Transverse colon (tissue), 4 donors: ENCODE measurements around the gene C6orf47. TPM values are rescaled to one million over a fixed set of nuclear protein-coding genes. Genes with fewer than 3 reads are reported as not detected.
A peak's percentile ranks its signal among the peaks of the same experiment; 100 is the strongest.

ENCODE experiments used
- DNase-seq: peaks from one replicate; pipeline ENCODE4 v3.0.0-alpha.2; 2019
- H3K27ac ChIP-seq, 4 donors: fragments of 200-600 bp; sonication (generic); 2 replicates each; pipeline ENCODE4 v1.5.1; 2016 to 2018; ENCODE audit warnings: inconsistent platforms in 4 of 4
- H3K27me3 ChIP-seq: fragments of 200-600 bp; sonication (generic); 2 replicates; pipeline ENCODE4 v1.5.1; 2017; ENCODE audit warnings: inconsistent platforms
- H3K36me3 ChIP-seq, 4 donors: fragments of 200-600 bp; sonication (generic); 2 replicates each; pipeline ENCODE4 v1.5.1; 2017 to 2019; ENCODE audit warnings: inconsistent platforms in 4 of 4
- H3K4me1 ChIP-seq, 4 donors: fragments of 200-600 bp; sonication (generic); 2 replicates each; pipeline ENCODE4 v1.5.1; 2017 to 2020; ENCODE audit warnings: inconsistent platforms in 4 of 4
- H3K4me3 ChIP-seq, 4 donors: fragments of 200-600 bp; sonication (generic); 1 replicate in 1 of 4; 2 replicates in 3 of 4; pipeline versions ENCODE4 v1.5.1 to v1.6.1; 2017 to 2019; ENCODE audit warnings: inconsistent platforms in 4 of 4
- H3K9me3 ChIP-seq, 2 donors: fragments of 200-600 bp; sonication (generic); 2 replicates each; pipeline ENCODE4 v1.5.1; 2017 to 2019; ENCODE audit warnings: inconsistent platforms in 2 of 2
- EP300 ChIP-seq: sonication (generic); formaldehyde crosslinking; IDR thresholded peaks from one replicate; pipeline ENCODE4 v1.6.1; 2017; ENCODE audit warnings: antibody characterized with exemption, low read depth
- POLR2A ChIP-seq: fragments of 450-650 bp; IDR thresholded peaks from one replicate; pipeline ENCODE4 v1.6.1; 2016; ENCODE audit warnings: antibody characterized with exemption, mild to moderate bottlenecking, moderate library complexity
- POLR2AphosphoS5 ChIP-seq, 3 donors: sonication (generic); formaldehyde crosslinking; IDR thresholded peaks; one replicate each; pipeline ENCODE4 v1.6.1; 2016; ENCODE audit warnings: antibody characterized with exemption in 3 of 3
- WGBS, 2 donors: methylation state at CpG; one replicate each; pipeline ENCODE4 v1.1.5; 2018; ENCODE audit warnings: low coverage in 1 of 2; 5-methylcytosine and 5-hydroxymethylcytosine counted together
- in situ Hi-C, 4 donors: fragments of 200-750 bp; cut with MboI; loops; one replicate each; pipeline versions ENCODE4 v1.15.0 to v1.15.1; 2017; ENCODE audit warnings: low sequenced_read_pairs in 3 of 4, low pct_ligation_motif_present in 1 of 4, low pct_unique_long_range_greater_than_20kb in 1 of 4
- intact Hi-C: fragments of 100-400 bp; cut with DNase I; formaldehyde crosslinking; loops from one replicate; pipeline ENCODE4 v1.15.1; 2023; ENCODE audit warnings: low total_unique reads
- total RNA-seq, 4 donors: library from RNA; depleted of rRNA; stranded (reverse); fragments of >200 nt; gene quantifications; one replicate each; pipeline ENCODE4 v1.1.0, GENCODE V29; 2016
- TF ChIP-seq, protein P1 (sequence below), 5 experiments: fragments of 200-600 bp in 3 of 5; fragments of 450-650 bp in 2 of 5; sonication (generic) in 3 of 5; IDR thresholded peaks; 1 replicate in 2 of 5; 2 replicates in 3 of 5; pipeline ENCODE4 v1.5.1; 2016 to 2017; ENCODE audit warnings: antibody characterized with exemption in 5 of 5, inconsistent platforms in 3 of 5, mild to moderate bottlenecking in 2 of 5, moderate library complexity in 1 of 5

Gene C6orf47
- total RNA-seq, 4 donors from 2014 or later = 18.7 to 45.7 (median 25.2) TPM

GRCh38 chr6:31615748-31616147 lies 44.8 kb downstream of the C6orf47 start:
- H3K36me3 ChIP-seq = no peaks in the 10 kb centered on the region
- H3K4me3 ChIP-seq = peak overlapping the region in 2 of 4 donors; percentile 1 to 29
- no peaks in the 10 kb centered on the region for H3K9me3 ChIP-seq
- intact Hi-C loops = no loop called here
- H3K27ac ChIP-seq = peak overlapping the region; percentile 41 to 57 (median 55)
- WGBS, 2 donors = 62 to 64% methylated on average over 5 to 7 of the region's 7 CpGs
- peaks cover 0 to 24% (median 7%) of the 10 kb centered on the region in 4 donors for H3K4me1 ChIP-seq
- in situ Hi-C loops = no loop called here
- no peaks in the 10 kb centered on the region for H3K27me3 ChIP-seq
- TF ChIP-seq EP300 (no peak), POLR2AphosphoS5 (IDR thresholded peaks at IDR 0.05) (no peak)
- TF ChIP-seq, protein P1, sequence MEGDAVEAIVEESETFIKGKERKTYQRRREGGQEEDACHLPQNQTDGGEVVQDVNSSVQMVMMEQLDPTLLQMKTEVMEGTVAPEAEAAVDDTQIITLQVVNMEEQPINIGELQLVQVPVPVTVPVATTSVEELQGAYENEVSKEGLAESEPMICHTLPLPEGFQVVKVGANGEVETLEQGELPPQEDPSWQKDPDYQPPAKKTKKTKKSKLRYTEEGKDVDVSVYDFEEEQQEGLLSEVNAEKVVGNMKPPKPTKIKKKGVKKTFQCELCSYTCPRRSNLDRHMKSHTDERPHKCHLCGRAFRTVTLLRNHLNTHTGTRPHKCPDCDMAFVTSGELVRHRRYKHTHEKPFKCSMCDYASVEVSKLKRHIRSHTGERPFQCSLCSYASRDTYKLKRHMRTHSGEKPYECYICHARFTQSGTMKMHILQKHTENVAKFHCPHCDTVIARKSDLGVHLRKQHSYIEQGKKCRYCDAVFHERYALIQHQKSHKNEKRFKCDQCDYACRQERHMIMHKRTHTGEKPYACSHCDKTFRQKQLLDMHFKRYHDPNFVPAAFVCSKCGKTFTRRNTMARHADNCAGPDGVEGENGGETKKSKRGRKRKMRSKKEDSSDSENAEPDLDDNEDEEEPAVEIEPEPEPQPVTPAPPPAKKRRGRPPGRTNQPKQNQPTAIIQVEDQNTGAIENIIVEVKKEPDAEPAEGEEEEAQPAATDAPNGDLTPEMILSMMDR (IDR thresholded peaks at IDR 0.05) = no peak
- DNase-seq = no peak

- 46 to 64% methylated on average over 3 to 6 of the region's 6 CpGs for WGBS, 2 donors
- intact Hi-C loops = no loop called here
Measured at GRCh38 chr6:31614684-31615578, 45.6 kb downstream of the C6orf47 start, which contains the start of gene AIF1. Gene AIF1, plus strand, starts transcription at chr6:31615234. Its CDS starts 96 bp downstream, at chr6:31615330.

DNA sequence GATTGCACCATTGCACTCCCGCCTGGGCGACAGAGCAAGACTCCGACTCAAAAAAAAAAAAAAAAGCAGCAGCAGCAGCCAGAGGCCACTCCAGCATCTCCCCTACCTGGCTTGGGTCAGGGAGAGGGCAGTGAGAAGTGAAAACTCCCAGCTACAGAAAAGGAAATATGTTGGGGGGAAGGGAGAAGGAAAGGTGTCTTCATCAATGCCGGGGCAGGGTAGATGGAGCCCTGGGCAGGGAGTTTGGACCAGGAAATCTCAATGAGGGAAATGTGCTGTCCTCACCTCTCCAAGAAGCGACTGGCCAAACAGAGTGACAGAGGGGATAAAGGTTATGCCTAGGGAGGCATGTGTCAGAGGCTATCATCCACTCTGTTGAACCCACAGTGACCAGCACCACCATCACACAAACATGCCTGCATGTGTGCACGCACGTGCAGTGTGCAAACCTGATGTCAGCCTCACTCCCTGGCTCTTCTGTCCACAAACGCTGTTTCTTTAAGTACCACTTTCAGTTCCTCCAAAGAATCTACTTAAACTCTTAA lies 46.4 kb downstream of the C6orf47 start:
- WGBS, 2 donors = 69 to 71% methylated on average over 5 to 8 of the region's 8 CpGs
- no peak for DNase-seq
- H3K4me1 ChIP-seq = peaks cover 0 to 20% (median 5%) of the 10 kb centered on the region in 4 donors
- no peaks in the 10 kb centered on the region for H3K27me3 ChIP-seq
- H3K27ac ChIP-seq = peak overlapping the region in 3 of 4 donors; percentile 53 to 57 (median 54)
- TF ChIP-seq POLR2AphosphoS5 (IDR thresholded peaks at IDR 0.05) = no peak
- TF ChIP-seq EP300 = no peak
- TF ChIP-seq, protein P1 (IDR thresholded peaks at IDR 0.05) = no peak
- no peak for TF ChIP-seq POLR2A
- no peaks in the 10 kb centered on the region for H3K9me3 ChIP-seq
- H3K4me3 ChIP-seq = no peak overlapping the region
- intact Hi-C loops = no loop called here
- no peaks in the 10 kb centered on the region for H3K36me3 ChIP-seq
- in situ Hi-C loops = no loop called here

More at GRCh38 chr6:31614684-31615578, 45.6 kb downstream of the C6orf47 start, which contains the start of gene AIF1:
- no peak for DNase-seq
- Histone ChIP-seq H3K4me3 (peak within 1 kb of the TSS in 2 of 4 donors; percentile 1 to 29), H3K27ac (peak within 1 kb of the TSS; percentile 41 to 57 (median 55)), H3K27me3 (no peaks in the 10 kb centered on the region), H3K4me1 (peaks cover 0 to 24% (median 7%) of the 10 kb centered on the region in 4 donors), H3K9me3 (no peaks in the 10 kb centered on the region), H3K36me3 (no peaks in the 10 kb centered on the region)
- in situ Hi-C loops = no loop called here
- TF ChIP-seq EP300 (no peak), POLR2A (no peak)

DNA sequence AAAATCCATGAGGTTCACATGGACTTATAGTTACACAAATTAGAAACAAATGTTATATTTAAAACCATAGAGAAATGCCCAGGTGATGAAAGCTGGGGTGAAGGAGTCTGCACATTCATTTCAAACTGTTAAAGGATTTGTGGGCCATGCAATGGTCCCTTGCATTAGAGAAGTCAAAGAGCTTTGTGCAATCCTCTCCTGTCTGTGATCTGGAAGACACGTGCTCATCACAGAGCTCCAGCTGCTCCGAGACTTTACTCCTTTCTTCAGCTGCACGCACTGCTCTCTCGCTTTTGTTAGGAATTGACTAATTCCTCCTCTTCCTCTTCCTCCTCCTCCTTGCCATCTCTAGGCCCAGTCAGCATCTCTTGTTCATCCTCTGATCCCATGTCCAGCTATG lies 49.6 kb downstream of the C6orf47 start:
- Histone ChIP-seq H3K36me3 (no peaks in the 10 kb centered on the region), H3K4me1 (peaks cover 0 to 20% (median 5%) of the 10 kb centered on the region in 4 donors), H3K27me3 (no peaks in the 10 kb centered on the region), H3K9me3 (no peaks in the 10 kb centered on the region), H3K27ac (no peak overlapping the region), H3K4me3 (no peak overlapping the region)
- 75 to 76% methylated on average over 4 of the region's 4 CpGs for WGBS, 2 donors
- TF ChIP-seq POLR2AphosphoS5 (IDR thresholded peaks at IDR 0.05) (no peak), EP300 (no peak), POLR2A (no peak)
- TF ChIP-seq, protein P1 (IDR thresholded peaks at IDR 0.05) = no peak
- intact Hi-C loops = no loop called here
- DNase-seq = no peak
- in situ Hi-C loops = no loop called here
